Activated B cell treated with CpG ODN at 0.5 μM for 24 hours (primary cell): ENCODE results near the gene MED27. TPM values are rescaled to one million over a fixed set of nuclear protein-coding genes. Genes with fewer than 3 reads are reported as not detected.

Experiments used
- ATAC-seq: fragments of 200-7000 bp; cut with Tn5 transposase; one replicate; pipeline ENCODE4 v1.10.0; 2021; ENCODE audit warnings: low read depth, mild to moderate bottlenecking, moderate library complexity
- CTCF ChIA-PET: fragments of 350-600 bp; sonication (Branson Sonifier 250); formaldehyde crosslinking; loops from one replicate; lab custom pipeline; 2021; ENCODE audit warnings: antibody characterized with exemption; lab: Charles Lee
- POLR2A ChIA-PET: fragments of 350-600 bp; sonication (Branson Sonifier 250); formaldehyde crosslinking; loops from one replicate; lab custom pipeline; 2021; ENCODE audit warnings: antibody characterized with exemption; lab: Charles Lee
- DNase-seq: peaks from one replicate; pipeline ENCODE4 v3.0.0; 2022
- H3K27ac Mint-ChIP-seq: one replicate; pipeline ENCODE4 v1.8.0; 2020; ENCODE audit warnings: mixed read lengths
- H3K27me3 Mint-ChIP-seq: one replicate; pipeline ENCODE4 v1.8.0; 2021; ENCODE audit warnings: mixed read lengths
- H3K36me3 Mint-ChIP-seq: one replicate; pipeline ENCODE4 v1.8.0; 2021; ENCODE audit warnings: low read depth, mixed read lengths
- H3K4me1 Mint-ChIP-seq: one replicate; pipeline ENCODE4 v1.8.0; 2021; ENCODE audit warnings: mixed read lengths
- H3K4me3 Mint-ChIP-seq: one replicate; pipeline ENCODE4 v1.8.0; 2020; ENCODE audit warnings: mild to moderate bottlenecking, mixed read lengths
- H3K9me3 Mint-ChIP-seq: one replicate; pipeline ENCODE4 v1.8.0; 2020; ENCODE audit warnings: mixed read lengths
- CTCF ChIP-seq: fragments of 200-600 bp; IDR thresholded peaks from one replicate; pipeline ENCODE4 v1.8.0; 2022; ENCODE audit warnings: antibody characterized with exemption, mild to moderate bottlenecking
- intact Hi-C: fragments of 100-400 bp; cut with micrococcal nuclease; formaldehyde crosslinking; loops from one replicate; pipeline ENCODE4 v1.15.1; 2024
- total RNA-seq: library from RNA; stranded (reverse); gene quantifications from 2 replicates; pipeline ENCODE4 v1.2.3, GENCODE V29; 2022

Gene MED27
- total RNA-seq, 1 donor from 2014 or later: 24.5 TPM

DNA sequence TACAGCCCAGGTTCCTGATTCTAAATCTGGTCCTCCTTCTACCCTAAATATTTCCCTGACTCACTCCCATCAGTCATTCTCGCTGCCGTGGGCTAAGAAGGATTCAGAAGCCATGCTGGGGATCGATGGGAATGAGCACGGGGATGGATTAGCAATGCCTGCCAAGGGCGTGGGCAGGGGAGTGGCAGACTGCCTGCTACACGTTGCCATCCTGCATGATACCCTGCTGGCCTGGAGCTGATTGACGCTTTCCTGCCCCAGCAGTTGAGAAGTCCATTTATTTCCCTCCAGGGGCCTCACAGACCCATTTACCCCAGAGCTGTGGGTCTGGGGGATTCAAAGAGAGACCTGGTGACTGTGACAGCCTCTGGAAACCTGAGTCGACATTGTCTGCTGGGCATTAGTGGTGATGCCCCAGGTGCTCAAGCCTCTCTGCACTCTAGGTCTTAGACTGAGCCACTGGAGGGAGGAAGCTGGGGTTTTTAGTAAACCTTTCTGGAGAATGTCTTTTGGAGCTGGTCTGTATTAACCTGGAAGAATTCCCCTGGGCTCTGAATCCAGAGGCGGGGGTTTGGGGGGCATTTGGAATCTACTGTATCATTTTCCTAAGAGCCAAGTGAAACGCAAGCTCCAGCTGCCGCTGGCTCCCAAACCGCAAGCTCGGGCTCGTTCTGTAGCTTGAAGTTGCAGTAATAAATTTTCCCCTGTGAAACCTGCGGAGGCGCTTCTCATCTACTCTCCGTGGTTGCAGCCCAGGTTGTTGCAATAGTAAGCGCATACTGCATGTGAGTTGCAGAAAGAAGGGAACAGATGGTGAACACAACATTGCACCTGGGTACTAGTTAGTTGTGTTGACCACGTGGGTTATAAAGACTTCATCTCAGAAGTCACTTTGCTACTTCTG lies 263.4 kb downstream of the MED27 start:
- DNase-seq: no peak
- H3K27me3 Mint-ChIP-seq: peaks cover 31% of the 10 kb centered on the region
- H3K4me3 Mint-ChIP-seq: no peak overlapping the region
- no peaks in the 10 kb centered on the region for H3K36me3 Mint-ChIP-seq
- intact Hi-C loops: no loop called here
- H3K4me1 Mint-ChIP-seq: no peaks in the 10 kb centered on the region
- no peak for TF ChIP-seq CTCF
- POLR2A ChIA-PET: no interaction called here
- no peak overlapping the region for H3K27ac Mint-ChIP-seq
- no peaks in the 10 kb centered on the region for H3K9me3 Mint-ChIP-seq
- CTCF ChIA-PET: no interaction called here
- ATAC-seq: no peak

- Mint-ChIP-seq H3K27ac (no peak overlapping the region), H3K27me3 (peaks cover 21% of the 10 kb centered on the region), H3K36me3 (no peaks in the 10 kb centered on the region), H3K4me3 (no peak overlapping the region), H3K4me1 (no peaks in the 10 kb centered on the region), H3K9me3 (no peaks in the 10 kb centered on the region)
- ChIA-PET POLR2A (no interaction called here), CTCF (no interaction called here)
- intact Hi-C loops: no loop called here
- TF ChIP-seq CTCF: no peak
- ATAC-seq (no peak), DNase-seq (no peak)
These were observed 265.0 kb downstream of the MED27 start for GRCh38 chr9:131814707-131815106.

DNA sequence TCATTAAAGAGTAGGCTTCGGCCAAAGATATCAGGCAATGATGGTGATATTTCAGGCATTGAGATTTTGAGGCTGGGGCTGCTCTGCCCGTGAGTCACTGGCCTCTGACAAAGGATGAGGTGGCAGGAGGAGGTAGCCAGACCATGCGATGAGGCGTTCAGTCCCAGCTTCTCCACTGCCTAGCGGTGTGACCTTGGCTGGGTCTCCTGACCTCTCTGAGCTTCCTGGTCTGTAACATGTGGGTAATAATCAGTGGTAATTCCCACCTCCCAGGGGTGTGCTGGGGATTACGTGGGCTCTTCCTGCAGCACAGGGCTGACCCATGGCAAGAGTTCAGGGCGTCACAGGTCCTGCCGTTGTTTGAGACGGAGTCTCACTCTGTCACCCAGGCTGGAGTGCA lies 266.6 kb downstream of the MED27 start:
- no peaks in the 10 kb centered on the region for H3K9me3 Mint-ChIP-seq
- no peak for ATAC-seq
- no peak overlapping the region for H3K27ac Mint-ChIP-seq
- POLR2A ChIA-PET: no interaction called here
- no peaks in the 10 kb centered on the region for H3K4me1 Mint-ChIP-seq
- intact Hi-C loops: no loop called here
- TF ChIP-seq CTCF: no peak
- H3K27me3 Mint-ChIP-seq: peaks cover 18% of the 10 kb centered on the region
- CTCF ChIA-PET: no interaction called here
- no peaks in the 10 kb centered on the region for H3K36me3 Mint-ChIP-seq
- DNase-seq: no peak
- no peak overlapping the region for H3K4me3 Mint-ChIP-seq

- ChIA-PET POLR2A (no interaction called here), CTCF (no interaction called here)
- Mint-ChIP-seq H3K36me3 (no peaks in the 10 kb centered on the region), H3K4me3 (no peak overlapping the region), H3K27ac (no peak overlapping the region), H3K9me3 (no peaks in the 10 kb centered on the region), H3K4me1 (no peaks in the 10 kb centered on the region), H3K27me3 (peaks cover 21% of the 10 kb centered on the region)
- no peak for ATAC-seq
- intact Hi-C loops: no loop called here
- TF ChIP-seq CTCF: no peak
- DNase-seq: no peak
These were observed 267.4 kb downstream of the MED27 start for GRCh38 chr9:131812116-131812790.

DNA sequence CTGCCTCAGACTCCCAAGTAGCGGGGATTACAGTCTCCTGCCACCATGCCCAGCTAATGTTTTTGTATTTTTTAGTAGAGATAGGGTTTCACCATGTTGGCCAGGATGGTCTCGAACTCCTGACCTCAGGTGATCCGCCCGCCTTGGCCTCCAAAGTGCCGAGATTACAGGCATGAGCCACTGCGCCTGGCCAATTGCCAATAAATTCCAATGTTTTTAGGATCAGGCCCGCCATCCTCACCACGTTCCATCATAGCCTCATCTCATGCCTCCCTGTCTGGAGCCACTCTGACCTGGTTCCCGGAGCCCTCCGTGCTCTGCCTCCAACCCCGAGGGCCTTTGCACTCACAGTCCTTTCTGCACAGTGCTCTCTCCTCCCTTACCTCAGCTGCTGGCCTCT lies 268.3 kb downstream of the MED27 start:
- H3K36me3 Mint-ChIP-seq: no peaks in the 10 kb centered on the region
- H3K4me3 Mint-ChIP-seq: no peak overlapping the region
- ChIA-PET CTCF (no interaction called here), POLR2A (no interaction called here)
- intact Hi-C loops: no loop called here
- TF ChIP-seq CTCF: no peak
- ATAC-seq (no peak), DNase-seq (no peak)
- H3K4me1 Mint-ChIP-seq: no peaks in the 10 kb centered on the region
- no peaks in the 10 kb centered on the region for H3K9me3 Mint-ChIP-seq
- H3K27me3 Mint-ChIP-seq: peaks cover 22% of the 10 kb centered on the region
- no peak overlapping the region for H3K27ac Mint-ChIP-seq
